ENCODE measurements around the gene DCLK1. TPM values are rescaled to one million over a fixed set of nuclear protein-coding genes. Genes with fewer than 3 reads are reported as not detected.

Gene DCLK1
- total RNA-seq, 1 donor from 2014 or later = 9.9 TPM

GRCh38 chr13:35765941-35766340, 365.2 kb downstream of the DCLK1 start:
- no peak for ATAC-seq
- intact Hi-C loops (cut with micrococcal nuclease) = no loop called here
- peak; percentile 14 for DNase-seq

GRCh38 chr13:35765366-35765765, 365.8 kb downstream of the DCLK1 start:
- DNase-seq (no peak), ATAC-seq (no peak)
- intact Hi-C loops (cut with micrococcal nuclease) = no loop called here

DNA sequence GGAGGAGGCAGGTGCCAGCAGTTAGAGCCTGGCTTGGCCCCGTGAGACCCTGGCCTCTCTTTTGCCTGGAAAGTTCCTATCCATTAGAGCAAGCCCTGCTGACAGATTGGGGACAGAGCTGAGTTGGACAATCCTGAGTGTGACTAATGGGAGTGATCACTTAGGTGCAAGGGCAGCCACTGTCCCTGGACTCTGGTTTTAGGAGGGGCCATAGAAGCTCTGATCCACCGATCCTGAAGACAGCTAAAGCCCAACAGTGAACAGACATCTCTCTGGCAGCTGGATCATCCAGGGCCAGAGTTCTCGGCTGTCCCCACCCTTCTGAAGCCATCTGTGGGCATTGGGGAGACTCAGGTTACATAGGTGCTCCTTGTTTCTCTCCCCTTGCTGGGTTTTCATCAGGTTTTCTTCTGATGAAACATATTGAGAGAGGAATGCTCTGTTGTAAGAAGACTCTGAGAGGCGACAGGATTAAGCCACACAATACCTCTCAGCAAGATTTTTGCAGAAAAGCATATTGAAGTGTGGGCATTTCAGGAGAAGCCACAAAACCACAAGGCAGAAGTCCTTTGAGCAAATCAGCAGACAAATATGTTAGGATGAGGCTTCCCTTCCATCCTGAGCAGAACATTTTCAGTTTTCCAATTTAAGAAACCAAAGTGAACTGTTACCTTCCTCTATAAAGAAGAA, 366.7 kb downstream of the DCLK1 start:
- intact Hi-C loops (cut with micrococcal nuclease) = no loop called here
- ATAC-seq (no peak), DNase-seq (no peak)

GRCh38 chr13:35763782-35764123, 367.4 kb downstream of the DCLK1 start:
- DNase-seq = peak; percentile 22

GRCh38 chr13:35763060-35763781, 368.0 kb downstream of the DCLK1 start:
- intact Hi-C loops (cut with micrococcal nuclease) = no loop called here
- ATAC-seq = no peak
- DNase-seq = no peak

More at GRCh38 chr13:35763782-35764123, 367.4 kb downstream of the DCLK1 start:
- no peak for ATAC-seq
- intact Hi-C loops (cut with micrococcal nuclease) = no loop called here

- DNase-seq (no peak), ATAC-seq (no peak)
- intact Hi-C loops (cut with micrococcal nuclease) = no loop called here
Measured at GRCh38 chr13:35761440-35762252, 369.5 kb downstream of the DCLK1 start.

- no peak for DNase-seq
- intact Hi-C loops (cut with micrococcal nuclease) = no loop called here
- no peak for ATAC-seq
Measured at GRCh38 chr13:35760735-35761281, 370.4 kb downstream of the DCLK1 start.

- ATAC-seq (no peak), DNase-seq (no peak)
- intact Hi-C loops (cut with micrococcal nuclease) = no loop called here
Measured at GRCh38 chr13:35747594-35747993, 383.6 kb downstream of the DCLK1 start.

- intact Hi-C loops (cut with micrococcal nuclease) = no loop called here
- ATAC-seq = peak; percentile 82
- DNase-seq = no peak
Measured at GRCh38 chr13:35744566-35745178, 386.5 kb downstream of the DCLK1 start.

- ATAC-seq = no peak
- intact Hi-C loops (cut with micrococcal nuclease) = no loop called here
Measured at GRCh38 chr13:35744144-35744543, 387.0 kb downstream of the DCLK1 start.

DNA sequence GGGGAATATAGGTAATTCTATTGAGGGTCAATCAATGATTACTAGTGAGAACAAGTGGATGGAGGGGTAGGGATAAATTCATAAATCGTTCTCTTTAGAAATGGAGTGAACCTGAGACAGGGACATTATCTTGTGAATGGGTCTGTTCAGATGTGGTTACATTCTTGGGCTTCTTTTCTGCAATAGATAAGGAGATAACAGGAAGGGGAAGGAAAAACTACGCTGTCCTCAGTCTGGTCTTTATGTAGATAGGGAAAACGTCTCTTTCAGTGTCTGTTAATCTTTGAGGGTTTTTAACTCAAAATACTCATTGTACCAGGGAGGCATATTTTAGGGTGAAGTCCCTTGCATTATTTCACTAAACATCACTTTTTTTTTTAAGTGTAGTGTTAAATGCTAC, 388.0 kb downstream of the DCLK1 start:
- ATAC-seq (no peak), DNase-seq (no peak)
- intact Hi-C loops (cut with micrococcal nuclease) = no loop called here

More at GRCh38 chr13:35744144-35744543, 387.0 kb downstream of the DCLK1 start:
- no peak for DNase-seq

GRCh38 chr13:35741657-35742056, 389.5 kb downstream of the DCLK1 start:
- DNase-seq (no peak), ATAC-seq (no peak)
- intact Hi-C loops (cut with micrococcal nuclease) = no loop called here

GRCh38 chr13:35736876-35737275, 394.3 kb downstream of the DCLK1 start:
- intact Hi-C loops (cut with micrococcal nuclease) = no loop called here
- DNase-seq = no peak
- no peak for ATAC-seq

- intact Hi-C loops (cut with micrococcal nuclease) = no loop called here
- ATAC-seq = peak; percentile 51
Measured at GRCh38 chr13:35733827-35734226, 397.4 kb downstream of the DCLK1 start.

DNA sequence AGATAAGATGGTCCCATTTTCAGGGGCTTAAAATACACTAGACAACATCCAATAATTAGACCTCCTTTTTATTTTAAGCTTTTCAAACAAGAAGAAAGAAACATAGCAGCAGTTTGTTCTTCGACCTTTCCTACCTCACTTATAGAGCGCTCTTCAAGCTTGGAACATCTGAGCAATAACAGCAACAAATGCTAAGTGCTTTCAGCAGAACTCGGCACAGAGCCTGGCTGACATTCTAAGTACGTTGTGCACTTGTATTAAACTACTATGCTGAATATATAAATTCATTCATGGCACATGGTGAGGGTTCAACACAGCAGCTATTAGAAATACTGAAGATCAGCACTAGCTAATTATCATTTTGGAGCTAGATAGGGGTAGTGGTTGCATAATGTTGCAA, 398.6 kb downstream of the DCLK1 start:
- intact Hi-C loops (cut with micrococcal nuclease) = no loop called here
- ATAC-seq = peak; percentile 69
- DNase-seq = no peak

More at GRCh38 chr13:35733827-35734226, 397.4 kb downstream of the DCLK1 start:
- no peak for DNase-seq

- intact Hi-C loops (cut with micrococcal nuclease) = no loop called here
- DNase-seq (no peak), ATAC-seq (no peak)
Measured at GRCh38 chr13:35731471-35731870, 399.7 kb downstream of the DCLK1 start.

- ATAC-seq (peak; percentile 85), DNase-seq (peak; percentile 90)
- intact Hi-C loops (cut with micrococcal nuclease) = no loop called here
Measured at GRCh38 chr13:35729926-35730627, 401.1 kb downstream of the DCLK1 start.

- no peak for DNase-seq
- peak; percentile 32 for ATAC-seq
- intact Hi-C loops (cut with micrococcal nuclease) = no loop called here
Measured at GRCh38 chr13:35727881-35728280, 403.3 kb downstream of the DCLK1 start.

- DNase-seq (no peak), ATAC-seq (peak; percentile 33)
- intact Hi-C loops (cut with micrococcal nuclease) = no loop called here
Measured at GRCh38 chr13:35724446-35724845, 406.7 kb downstream of the DCLK1 start.

Data from left ventricle myocardium superior (tissue), 1 donor.